HepG2 (cell line): ENCODE measurements around the gene RNU6-1. TPM values are rescaled to one million over a fixed set of nuclear protein-coding genes. Genes with fewer than 3 reads are reported as not detected.
A peak's percentile ranks its signal among the peaks of the same experiment; 100 is the strongest.

Experiments
- BCLAF1 ChIP-seq: fragments of 450-650 bp; IDR thresholded peaks from 2 replicates; pipeline ENCODE4 v1.6.1; 2017; ENCODE audit warnings: mild to moderate bottlenecking
- BRCA1 ChIP-seq: sonication (generic); formaldehyde crosslinking; IDR thresholded peaks from 2 replicates; pipeline ENCODE4 v1.4.0; 2020; ENCODE audit warnings: missing genetic modification reagents
- CENPX ChIP-seq: sonication (generic); formaldehyde crosslinking; IDR thresholded peaks from 2 replicates; pipeline ENCODE4 v1.9.0; 2021; ENCODE audit warnings: mild to moderate bottlenecking, missing genetic modification reagents, moderate library complexity
- KAT7 ChIP-seq: IDR thresholded peaks from 2 replicates; pipeline ENCODE4 v1.6.1; 2018; ENCODE audit warnings: borderline replicate concordance, missing compliant biosample characterization
- KDM5B ChIP-seq: sonication (generic); formaldehyde crosslinking; IDR thresholded peaks from 2 replicates; pipeline ENCODE4 v1.4.0; 2020; ENCODE audit warnings: missing genetic modification reagents, mild to moderate bottlenecking, borderline replicate concordance
- KDM6A ChIP-seq: IDR thresholded peaks from 2 replicates; pipeline ENCODE4 v1.6.1; 2016; ENCODE audit warnings: low read depth
- NCOA1 ChIP-seq: sonication (generic); formaldehyde crosslinking; IDR thresholded peaks from 2 replicates; pipeline ENCODE4 v1.9.0; 2021; ENCODE audit warnings: missing genetic modification reagents
- TARDBP ChIP-seq: sonication (generic); formaldehyde crosslinking; IDR thresholded peaks from 2 replicates; pipeline ENCODE4 v1.8.0; 2022; ENCODE audit warnings: mild to moderate bottlenecking, missing genetic modification reagents
- TBX2 ChIP-seq: sonication (generic); formaldehyde crosslinking; IDR thresholded peaks from 2 replicates; pipeline ENCODE4 v1.5.0; 2020; ENCODE audit warnings: missing genetic modification reagents, mild to moderate bottlenecking, borderline replicate concordance
- ZBTB1 ChIP-seq: sonication (generic); formaldehyde crosslinking; IDR thresholded peaks from 2 replicates; pipeline ENCODE4 v1.4.0; 2020; ENCODE audit warnings: missing genetic modification reagents, borderline replicate concordance
- ZBTB20 ChIP-seq: sonication (generic); formaldehyde crosslinking; IDR thresholded peaks from 2 replicates; pipeline ENCODE4 v1.8.1; 2023; ENCODE audit warnings: missing genetic modification reagents, low read depth, mild to moderate bottlenecking, borderline replicate concordance
- ZNF713 ChIP-seq: sonication (generic); formaldehyde crosslinking; IDR thresholded peaks from 2 replicates; pipeline ENCODE4 v1.4.0; 2020; ENCODE audit warnings: mild to moderate bottlenecking, missing genetic modification reagents
- polyA plus RNA-seq, 8 experiments: library from polyadenylated mRNA; depleted of rRNA in 3 of 8; stranded (reverse) in 7 of 8; unstranded in 1 of 8; fragments of >200 nt; fragmentation: Illumina TruSeq in 4 of 8; extraction: Trizol in 4 of 8; gene quantifications; 2 replicates each; pipeline versions ENCODE4 v1.2.1 to v1.2.3, GENCODE V29; 2011 to 2016; ENCODE audit warnings: low read depth in 4 of 8, missing spikeins in 1 of 8, mixed read lengths in 1 of 8; ENCODE audit not compliant: insufficient read depth in 1 of 8
- total RNA-seq, 5 experiments: library from RNA; depleted of rRNA; stranded (reverse); fragments of >200 nt; fragmentation: Illumina TruSeq; extraction: Trizol; gene quantifications; 2 replicates each; pipeline ENCODE4 v1.2.3, GENCODE V29; 2016; ENCODE audit warnings: low read depth in 1 of 5
- TF ChIP-seq, protein P1 (sequence below): sonication (generic); formaldehyde crosslinking; IDR thresholded peaks from 2 replicates; pipeline ENCODE4 v1.4.0; 2020; ENCODE audit warnings: missing genetic modification reagents, borderline replicate concordance
- TF ChIP-seq, protein P2 (sequence below): sonication (generic); formaldehyde crosslinking; IDR thresholded peaks from 2 replicates; pipeline ENCODE4 v1.9.0; 2021; ENCODE audit warnings: missing genetic modification reagents, borderline replicate concordance
- TF ChIP-seq, protein P3 (sequence below): sonication (generic); formaldehyde crosslinking; IDR thresholded peaks from 2 replicates; pipeline ENCODE4 v1.5.1; 2020; ENCODE audit warnings: missing genetic modification reagents, mild to moderate bottlenecking, borderline replicate concordance
- TF ChIP-seq, protein P4 (sequence below): IDR thresholded peaks from 2 replicates; pipeline ENCODE4 v1.6.1; 2016; ENCODE audit warnings: missing compliant biosample characterization, missing genetic modification reagents, borderline replicate concordance

RNU6-1 gene
- total and polyA plus RNA-seq, 2 of the 13 experiments (the other 11 are each of a cell fraction or from before 2014, with no cell fraction given), result under 0.01 TPM; not detected in 1

DNA sequence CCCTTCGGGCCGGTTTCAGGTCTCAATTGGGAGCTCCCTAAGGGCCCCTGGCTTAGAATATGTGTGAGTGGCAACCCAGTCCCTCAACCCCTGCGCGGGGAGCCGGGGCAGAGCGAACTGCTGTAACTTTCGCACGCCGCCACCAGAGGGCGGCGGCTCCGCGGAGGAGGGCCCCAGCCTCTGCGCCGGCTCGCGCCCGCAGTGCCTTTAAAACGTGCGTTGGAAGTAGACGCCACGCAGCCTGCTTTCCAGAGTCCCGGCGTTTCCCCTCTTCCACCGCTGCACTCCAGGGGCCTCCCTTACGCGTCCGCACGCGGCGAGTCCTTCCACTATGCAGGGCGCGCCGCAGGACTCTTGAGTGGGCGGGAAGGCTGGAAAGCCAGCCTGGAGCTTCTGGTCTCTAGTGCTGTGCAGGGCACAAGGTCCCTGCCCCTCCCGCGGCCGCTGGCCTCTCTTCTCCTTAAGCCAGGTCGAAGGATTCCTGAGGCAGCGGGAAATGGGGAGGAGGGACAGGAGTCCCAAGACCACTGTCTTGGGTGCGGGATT lies 23.7 kb upstream of the RNU6-1 start (continued):
- no peak for TF ChIP-seq BCLAF1
- peak; percentile 36; the same call in 1 of the 2 replicates for TF ChIP-seq KAT7 (CRISPR knock-in tag)
- TF ChIP-seq, protein P1, sequence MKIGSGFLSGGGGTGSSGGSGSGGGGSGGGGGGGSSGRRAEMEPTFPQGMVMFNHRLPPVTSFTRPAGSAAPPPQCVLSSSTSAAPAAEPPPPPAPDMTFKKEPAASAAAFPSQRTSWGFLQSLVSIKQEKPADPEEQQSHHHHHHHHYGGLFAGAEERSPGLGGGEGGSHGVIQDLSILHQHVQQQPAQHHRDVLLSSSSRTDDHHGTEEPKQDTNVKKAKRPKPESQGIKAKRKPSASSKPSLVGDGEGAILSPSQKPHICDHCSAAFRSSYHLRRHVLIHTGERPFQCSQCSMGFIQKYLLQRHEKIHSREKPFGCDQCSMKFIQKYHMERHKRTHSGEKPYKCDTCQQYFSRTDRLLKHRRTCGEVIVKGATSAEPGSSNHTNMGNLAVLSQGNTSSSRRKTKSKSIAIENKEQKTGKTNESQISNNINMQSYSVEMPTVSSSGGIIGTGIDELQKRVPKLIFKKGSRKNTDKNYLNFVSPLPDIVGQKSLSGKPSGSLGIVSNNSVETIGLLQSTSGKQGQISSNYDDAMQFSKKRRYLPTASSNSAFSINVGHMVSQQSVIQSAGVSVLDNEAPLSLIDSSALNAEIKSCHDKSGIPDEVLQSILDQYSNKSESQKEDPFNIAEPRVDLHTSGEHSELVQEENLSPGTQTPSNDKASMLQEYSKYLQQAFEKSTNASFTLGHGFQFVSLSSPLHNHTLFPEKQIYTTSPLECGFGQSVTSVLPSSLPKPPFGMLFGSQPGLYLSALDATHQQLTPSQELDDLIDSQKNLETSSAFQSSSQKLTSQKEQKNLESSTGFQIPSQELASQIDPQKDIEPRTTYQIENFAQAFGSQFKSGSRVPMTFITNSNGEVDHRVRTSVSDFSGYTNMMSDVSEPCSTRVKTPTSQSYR (CRISPR knock-in tag), result peak; percentile 20; the same call in 1 of the 2 replicates
- TF ChIP-seq, protein P2, sequence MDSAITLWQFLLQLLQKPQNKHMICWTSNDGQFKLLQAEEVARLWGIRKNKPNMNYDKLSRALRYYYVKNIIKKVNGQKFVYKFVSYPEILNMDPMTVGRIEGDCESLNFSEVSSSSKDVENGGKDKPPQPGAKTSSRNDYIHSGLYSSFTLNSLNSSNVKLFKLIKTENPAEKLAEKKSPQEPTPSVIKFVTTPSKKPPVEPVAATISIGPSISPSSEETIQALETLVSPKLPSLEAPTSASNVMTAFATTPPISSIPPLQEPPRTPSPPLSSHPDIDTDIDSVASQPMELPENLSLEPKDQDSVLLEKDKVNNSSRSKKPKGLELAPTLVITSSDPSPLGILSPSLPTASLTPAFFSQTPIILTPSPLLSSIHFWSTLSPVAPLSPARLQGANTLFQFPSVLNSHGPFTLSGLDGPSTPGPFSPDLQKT (CRISPR knock-in tag), result no peak
- TF ChIP-seq, protein P3, sequence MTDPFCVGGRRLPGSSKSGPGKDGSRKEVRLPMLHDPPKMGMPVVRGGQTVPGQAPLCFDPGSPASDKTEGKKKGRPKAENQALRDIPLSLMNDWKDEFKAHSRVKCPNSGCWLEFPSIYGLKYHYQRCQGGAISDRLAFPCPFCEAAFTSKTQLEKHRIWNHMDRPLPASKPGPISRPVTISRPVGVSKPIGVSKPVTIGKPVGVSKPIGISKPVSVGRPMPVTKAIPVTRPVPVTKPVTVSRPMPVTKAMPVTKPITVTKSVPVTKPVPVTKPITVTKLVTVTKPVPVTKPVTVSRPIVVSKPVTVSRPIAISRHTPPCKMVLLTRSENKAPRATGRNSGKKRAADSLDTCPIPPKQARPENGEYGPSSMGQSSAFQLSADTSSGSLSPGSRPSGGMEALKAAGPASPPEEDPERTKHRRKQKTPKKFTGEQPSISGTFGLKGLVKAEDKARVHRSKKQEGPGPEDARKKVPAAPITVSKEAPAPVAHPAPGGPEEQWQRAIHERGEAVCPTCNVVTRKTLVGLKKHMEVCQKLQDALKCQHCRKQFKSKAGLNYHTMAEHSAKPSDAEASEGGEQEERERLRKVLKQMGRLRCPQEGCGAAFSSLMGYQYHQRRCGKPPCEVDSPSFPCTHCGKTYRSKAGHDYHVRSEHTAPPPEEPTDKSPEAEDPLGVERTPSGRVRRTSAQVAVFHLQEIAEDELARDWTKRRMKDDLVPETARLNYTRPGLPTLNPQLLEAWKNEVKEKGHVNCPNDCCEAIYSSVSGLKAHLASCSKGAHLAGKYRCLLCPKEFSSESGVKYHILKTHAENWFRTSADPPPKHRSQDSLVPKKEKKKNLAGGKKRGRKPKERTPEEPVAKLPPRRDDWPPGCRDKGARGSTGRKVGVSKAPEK, result 0 out of 2 replicates have a peak, but pooled peaks have one; percentile 18
- TF ChIP-seq KDM5B, result peak; percentile 90; the same call in 1 of the 2 replicates
- no peak for TF ChIP-seq KDM6A (CRISPR knock-in tag)
- no peak for TF ChIP-seq ZNF713
- TF ChIP-seq TARDBP (CRISPR knock-in tag), result peak; percentile 49; the same call in 1 of the 2 replicates
- TF ChIP-seq, protein P4, sequence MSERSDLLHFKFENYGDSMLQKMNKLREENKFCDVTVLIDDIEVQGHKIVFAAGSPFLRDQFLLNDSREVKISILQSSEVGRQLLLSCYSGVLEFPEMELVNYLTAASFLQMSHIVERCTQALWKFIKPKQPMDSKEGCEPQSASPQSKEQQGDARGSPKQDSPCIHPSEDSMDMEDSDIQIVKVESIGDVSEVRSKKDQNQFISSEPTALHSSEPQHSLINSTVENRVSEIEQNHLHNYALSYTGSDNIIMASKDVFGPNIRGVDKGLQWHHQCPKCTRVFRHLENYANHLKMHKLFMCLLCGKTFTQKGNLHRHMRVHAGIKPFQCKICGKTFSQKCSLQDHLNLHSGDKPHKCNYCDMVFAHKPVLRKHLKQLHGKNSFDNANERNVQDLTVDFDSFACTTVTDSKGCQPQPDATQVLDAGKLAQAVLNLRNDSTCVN (CRISPR knock-in tag), result 0 out of 2 replicates have a peak, but pooled peaks have one; percentile 25
- peak; percentile 61; the same call in 1 of the 2 replicates for TF ChIP-seq ZBTB20 (CRISPR knock-in tag)
- TF ChIP-seq TBX2 (CRISPR knock-in tag), result no peak; the same call in 1 of the 2 replicates
- peak; percentile 85; the same call in 1 of the 2 replicates for TF ChIP-seq BRCA1 (CRISPR knock-in tag)
- TF ChIP-seq NCOA1 (CRISPR knock-in tag), result peak; percentile 86
- no peak for TF ChIP-seq CENPX (CRISPR knock-in tag)
- TF ChIP-seq ZBTB1 (CRISPR knock-in tag), result no peak
